HG03575 (cell line): ENCODE results near the gene CGNL1.

Experiments used
- ATAC-seq: cut with Tn5 transposase; IDR thresholded peaks from one replicate; pipeline ENCODE4 v1.9.1; 2021; ENCODE audit not compliant: unreplicated experiment, insufficient number of reproducible peaks, low FRiP score; ENCODE audit errors: extremely low read depth

CGNL1 gene

DNA sequence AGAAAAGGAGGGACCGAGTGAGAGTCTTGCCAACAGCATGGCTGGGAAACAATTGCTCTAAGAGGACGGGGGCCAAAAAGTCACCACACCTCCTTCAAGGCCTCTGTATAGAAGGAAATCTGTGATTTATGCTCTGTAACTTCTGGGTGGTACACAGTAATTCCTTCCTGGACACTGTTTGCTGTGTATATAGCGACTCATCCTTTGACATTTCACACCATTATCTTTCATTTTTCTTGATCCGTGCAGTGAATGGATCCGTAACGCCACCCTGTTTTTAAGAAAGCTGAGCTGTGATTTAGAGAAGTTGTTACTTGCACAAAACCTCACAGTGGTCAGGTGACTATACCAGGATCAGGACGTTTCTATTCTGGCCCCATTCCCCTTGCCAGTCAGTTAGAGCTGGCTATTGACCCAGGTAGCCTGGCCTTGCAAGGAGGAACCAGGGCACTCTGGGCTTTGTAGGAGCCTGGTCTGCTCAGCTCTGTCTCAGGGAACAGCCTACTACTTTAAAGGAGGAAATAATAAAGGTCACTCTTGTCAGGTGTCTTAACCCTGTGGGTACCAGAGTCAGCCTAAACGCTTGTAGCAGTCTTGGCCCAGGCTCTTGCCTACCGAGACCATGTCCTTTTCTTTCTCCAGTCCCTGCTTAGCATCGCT, 128.9 kb downstream of the CGNL1 start:
- ATAC-seq, result no peak

GRCh38 chr15:57505949-57506391, 129.7 kb downstream of the CGNL1 start:
- no peak for ATAC-seq

DNA sequence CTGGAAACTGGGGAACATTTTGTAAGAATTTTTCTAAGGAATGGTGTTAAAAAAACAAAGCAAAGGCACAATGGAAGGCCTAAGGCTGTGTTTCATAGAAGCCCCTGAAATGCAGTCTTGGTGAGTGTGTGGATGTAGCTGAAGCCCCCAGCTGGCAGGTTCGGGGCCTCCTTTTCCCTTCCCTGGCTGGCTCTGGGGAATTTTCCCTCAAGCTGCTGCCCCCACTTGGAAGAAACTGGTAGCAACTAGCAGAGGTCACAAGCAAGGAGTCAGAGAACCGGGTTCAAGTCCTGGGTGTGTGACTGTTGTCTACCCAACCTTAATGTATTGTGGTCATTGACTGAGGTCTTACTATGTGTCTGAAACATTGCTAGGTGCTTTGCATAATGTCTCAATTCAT, 130.1 kb downstream of the CGNL1 start:
- ATAC-seq, result no peak

GRCh38 chr15:57507111-57507510, 130.8 kb downstream of the CGNL1 start:
- no peak for ATAC-seq

DNA sequence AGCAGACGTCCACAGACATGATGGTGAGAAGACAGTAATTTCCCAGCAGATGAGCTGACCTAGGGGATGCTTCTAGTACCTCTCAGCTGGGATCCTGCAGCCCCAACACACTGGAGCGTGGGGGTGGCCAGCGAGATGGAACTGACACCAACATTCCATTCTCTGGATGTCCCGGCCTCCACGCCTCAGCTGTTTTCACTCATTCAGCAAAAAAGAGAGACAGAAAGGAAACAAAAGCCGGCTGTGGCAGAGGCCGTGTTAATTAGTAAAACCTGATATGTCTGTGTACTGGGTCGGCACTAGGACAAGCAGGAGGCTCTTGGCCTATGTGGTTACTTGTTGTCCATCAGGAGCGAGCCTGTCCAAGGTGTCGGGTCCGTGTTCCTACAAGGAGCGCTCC, 132.8 kb downstream of the CGNL1 start:
- no peak for ATAC-seq

DNA sequence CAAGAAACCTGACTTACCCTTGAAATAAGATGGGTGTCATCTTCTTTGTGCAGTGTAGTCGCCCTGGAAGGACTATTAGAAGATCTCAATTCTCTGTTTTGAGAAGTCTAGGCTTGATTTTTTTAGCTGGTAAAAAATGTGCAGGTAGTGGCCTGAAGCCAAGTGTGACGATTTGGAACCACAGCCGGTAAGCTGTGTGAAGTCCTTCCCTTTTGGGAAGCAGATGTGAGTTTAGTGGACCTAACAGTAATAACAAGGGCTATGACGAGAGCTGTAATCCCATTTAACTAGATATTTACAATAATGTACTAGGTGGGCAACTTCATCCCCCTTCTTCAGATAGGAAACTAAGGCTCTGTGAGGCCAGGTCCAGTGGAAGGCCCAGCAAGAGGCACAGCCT, 133.7 kb downstream of the CGNL1 start:
- no peak for ATAC-seq

DNA sequence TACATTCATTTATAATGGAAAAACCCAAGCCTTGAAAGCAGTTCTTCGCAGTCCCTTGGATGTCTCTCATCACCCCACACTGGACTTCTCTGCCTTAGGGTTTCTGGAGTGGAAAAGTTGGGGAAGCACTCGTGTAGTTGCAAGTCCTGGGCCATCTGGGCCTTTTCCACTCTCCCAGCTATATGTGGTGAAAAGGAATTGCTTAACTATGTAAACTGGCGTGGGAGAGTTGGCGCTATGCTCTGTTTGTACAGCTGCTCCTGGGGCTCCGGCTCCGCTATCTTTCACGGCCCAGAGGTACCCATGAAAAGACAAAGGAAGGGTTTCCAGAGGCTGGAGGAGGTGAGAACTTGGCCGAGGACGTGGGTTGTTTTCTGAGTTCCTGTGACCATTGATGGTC, 134.3 kb downstream of the CGNL1 start:
- ATAC-seq, result no peak

- no peak for ATAC-seq
These were observed 140.2 kb downstream of the CGNL1 start for GRCh38 chr15:57516327-57517029.

DNA sequence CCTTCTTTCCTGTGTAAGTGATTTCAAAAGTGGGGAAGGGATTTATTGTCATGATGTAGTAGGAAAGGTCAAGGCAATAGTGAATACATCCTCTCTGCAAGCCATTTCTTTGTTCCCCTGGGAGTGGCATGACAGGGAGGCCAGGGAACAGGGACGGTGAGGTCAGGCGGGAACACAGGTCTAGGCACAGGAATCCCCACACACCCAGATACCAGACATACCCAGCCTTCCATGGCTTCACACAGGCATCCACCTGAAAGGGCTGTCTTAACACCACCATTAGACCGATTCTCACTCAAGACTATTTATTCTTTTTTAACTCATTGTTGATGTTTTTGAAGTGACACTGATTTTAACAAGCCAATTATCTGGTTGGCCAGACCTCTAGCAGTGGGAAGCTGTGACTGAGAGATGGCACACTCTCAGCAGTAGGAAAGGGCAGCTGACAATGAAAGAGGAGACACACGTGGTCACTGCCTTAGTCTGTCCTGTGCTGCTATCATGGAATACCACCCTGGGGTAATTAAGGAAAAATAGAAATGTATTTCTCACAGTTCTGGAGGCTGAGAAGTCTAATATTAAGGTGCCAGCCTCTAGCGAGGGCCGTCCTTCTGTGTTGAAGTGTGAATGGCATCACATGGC, 140.8 kb downstream of the CGNL1 start:
- ATAC-seq, result no peak

- ATAC-seq, result no peak
These were observed 142.6 kb downstream of the CGNL1 start for GRCh38 chr15:57518779-57519405.

DNA sequence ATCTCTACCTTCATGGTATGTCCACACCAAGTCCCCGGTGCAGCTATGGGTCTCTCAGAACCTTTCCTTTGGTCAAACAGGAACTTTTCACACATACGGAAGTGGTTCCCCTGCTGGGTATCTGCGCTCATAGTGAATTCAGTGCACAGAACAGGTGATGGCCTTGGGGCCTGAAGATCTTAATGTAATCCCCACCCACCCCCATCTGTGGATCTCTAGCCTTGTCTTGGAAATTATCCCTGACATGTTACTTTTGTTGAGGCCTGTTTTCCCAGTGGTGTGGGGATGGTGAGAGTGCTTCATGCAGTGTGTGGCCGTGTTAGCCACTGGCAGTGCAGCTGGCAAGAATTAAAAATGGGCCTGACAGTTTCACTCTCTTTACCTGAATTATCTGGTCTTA, 143.5 kb downstream of the CGNL1 start:
- ATAC-seq, result no peak

- ATAC-seq, result no peak
These were observed 145.2 kb downstream of the CGNL1 start for GRCh38 chr15:57521503-57521902.

- no peak for ATAC-seq
These were observed 145.8 kb downstream of the CGNL1 start for GRCh38 chr15:57522148-57522547.

- no peak for ATAC-seq
These were observed 149.3 kb downstream of the CGNL1 start for GRCh38 chr15:57525581-57525980.

DNA sequence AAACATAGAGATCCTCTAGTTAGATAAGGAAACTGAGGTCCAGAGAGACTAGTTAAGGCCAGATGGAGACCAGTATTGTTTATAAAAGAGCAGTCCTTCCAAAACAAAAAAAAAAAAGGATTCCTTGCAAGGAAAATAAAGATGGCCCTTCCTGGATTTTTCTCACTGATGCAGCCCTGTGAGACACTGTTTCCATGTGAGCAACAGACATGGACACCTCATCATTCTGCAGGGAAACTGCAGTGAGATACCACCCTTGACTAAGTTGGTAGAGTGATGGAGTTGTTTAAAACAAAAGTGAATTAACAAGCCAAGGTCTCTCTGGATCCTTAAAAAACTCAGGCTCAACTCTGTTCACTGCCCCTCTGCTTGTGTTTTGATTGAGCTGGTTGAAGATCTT, 149.8 kb downstream of the CGNL1 start:
- ATAC-seq, result no peak

DNA sequence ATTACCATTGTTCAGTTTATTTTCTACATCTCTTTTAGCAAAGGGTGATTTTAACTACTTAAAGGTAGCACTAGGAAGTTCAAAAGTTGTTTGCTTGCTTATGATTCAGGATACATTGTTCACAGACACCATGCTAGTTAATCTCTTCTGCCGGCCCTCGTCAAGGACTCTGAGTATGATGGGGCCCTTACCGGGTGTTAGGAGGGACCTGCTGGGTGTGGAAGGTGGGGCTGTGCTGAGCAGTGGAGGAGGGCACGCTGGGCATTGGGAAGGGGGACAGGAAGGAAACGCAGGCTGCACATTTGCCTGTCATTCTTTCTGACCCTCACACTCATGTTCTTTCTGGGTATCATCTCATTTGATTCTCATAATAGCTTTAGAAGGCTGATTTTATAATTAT, 150.3 kb downstream of the CGNL1 start:
- ATAC-seq, result no peak

DNA sequence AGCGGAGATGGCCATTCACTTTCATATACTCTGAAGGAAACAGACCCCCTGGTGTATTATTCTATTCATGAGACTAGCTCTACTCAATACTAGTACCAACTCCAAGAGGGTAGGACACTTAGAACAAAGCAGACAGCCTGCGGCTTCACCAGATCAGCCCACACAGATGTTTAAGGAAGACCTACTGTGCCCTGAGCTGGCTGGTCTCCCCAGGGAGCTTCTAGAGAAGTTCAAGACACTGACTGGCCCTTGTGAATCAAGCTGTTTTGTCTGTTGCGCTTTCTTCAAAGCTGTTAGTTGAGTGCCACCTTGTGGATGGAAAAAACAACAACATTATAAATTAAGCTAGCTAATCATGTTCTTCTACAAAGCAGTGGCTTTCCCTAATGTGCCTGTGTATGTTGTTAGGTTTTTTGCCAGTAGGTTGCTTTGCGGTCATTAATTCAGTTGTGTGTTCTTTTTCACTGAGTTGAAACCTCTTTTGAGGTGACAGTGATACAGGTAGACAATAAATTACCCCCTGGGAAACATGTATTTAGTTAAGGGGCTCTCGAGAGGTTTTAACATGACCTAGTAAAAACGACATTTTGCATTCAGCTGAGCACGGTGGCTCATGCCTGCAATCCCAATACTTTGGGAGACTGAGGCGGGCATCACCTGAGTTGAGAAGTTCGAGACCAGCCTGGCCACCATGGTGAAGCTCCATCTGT, 151.2 kb downstream of the CGNL1 start:
- ATAC-seq, result no peak

DNA sequence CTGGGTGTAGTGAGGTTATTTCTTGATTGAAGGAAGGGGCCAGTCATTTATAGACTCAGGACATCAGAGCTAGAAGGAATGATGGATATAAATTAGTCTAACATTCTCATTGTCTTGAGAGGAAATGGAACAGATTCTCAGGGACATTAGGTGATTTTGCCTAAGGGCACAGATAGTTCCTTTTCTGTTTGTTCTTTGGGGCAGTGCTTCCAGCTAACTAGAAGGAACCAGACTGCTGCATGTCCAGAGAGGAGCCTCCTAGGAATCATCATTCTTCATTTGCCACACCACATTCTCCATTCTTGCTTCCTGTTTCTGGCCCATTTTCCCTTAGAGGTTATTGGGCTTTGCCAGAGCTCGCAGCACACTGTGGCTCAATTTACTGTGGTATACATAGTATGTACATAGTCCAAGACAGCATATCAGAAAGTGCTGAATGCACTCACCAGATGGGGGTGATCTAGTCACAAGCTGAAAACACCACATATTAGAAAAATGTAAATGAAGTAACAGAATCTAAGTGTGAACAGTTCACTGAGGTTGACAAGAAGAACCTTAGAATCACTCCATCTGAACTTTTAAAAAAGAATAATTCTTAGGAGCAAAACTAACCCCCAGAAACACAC, 152.7 kb downstream of the CGNL1 start:
- no peak for ATAC-seq

GRCh38 chr15:57529748-57530147, 153.4 kb downstream of the CGNL1 start:
- no peak for ATAC-seq
